ENCODE data around the gene MYORG.
A peak's percentile ranks its signal among the peaks of the same experiment; 100 is the strongest.

MYORG gene

DNA sequence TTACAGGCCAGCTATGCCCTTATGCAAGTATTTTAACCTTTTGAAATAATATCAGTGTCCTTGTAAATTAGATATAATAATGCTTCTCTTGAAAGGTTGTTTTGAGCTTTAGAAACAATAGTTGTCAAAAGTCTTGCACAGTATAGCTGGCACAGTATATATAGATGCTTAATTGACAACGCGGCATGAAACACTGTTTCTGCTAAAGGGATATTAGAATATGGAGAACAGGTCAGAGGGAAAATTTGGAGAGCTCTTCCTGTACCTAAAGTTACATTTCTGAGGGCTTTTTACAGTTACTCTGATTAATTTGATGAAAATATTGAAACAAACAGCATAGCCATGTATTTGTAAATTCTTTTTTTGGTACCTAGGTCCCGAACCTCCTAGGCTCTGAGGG is 42.9 kb downstream of the MYORG start:
- no peak for DNase-seq (ENCODE audit: low read depth in 3 of 3)

GRCh38 chr9:34332076-34332964 is 44.4 kb downstream of the MYORG start:
- no peak for DNase-seq (ENCODE audit: low read depth in 3 of 3)

- DNase-seq (ENCODE audit: low read depth in 3 of 3): no peak
Observed at GRCh38 chr9:34331196-34331595, 45.5 kb downstream of the MYORG start.

DNA sequence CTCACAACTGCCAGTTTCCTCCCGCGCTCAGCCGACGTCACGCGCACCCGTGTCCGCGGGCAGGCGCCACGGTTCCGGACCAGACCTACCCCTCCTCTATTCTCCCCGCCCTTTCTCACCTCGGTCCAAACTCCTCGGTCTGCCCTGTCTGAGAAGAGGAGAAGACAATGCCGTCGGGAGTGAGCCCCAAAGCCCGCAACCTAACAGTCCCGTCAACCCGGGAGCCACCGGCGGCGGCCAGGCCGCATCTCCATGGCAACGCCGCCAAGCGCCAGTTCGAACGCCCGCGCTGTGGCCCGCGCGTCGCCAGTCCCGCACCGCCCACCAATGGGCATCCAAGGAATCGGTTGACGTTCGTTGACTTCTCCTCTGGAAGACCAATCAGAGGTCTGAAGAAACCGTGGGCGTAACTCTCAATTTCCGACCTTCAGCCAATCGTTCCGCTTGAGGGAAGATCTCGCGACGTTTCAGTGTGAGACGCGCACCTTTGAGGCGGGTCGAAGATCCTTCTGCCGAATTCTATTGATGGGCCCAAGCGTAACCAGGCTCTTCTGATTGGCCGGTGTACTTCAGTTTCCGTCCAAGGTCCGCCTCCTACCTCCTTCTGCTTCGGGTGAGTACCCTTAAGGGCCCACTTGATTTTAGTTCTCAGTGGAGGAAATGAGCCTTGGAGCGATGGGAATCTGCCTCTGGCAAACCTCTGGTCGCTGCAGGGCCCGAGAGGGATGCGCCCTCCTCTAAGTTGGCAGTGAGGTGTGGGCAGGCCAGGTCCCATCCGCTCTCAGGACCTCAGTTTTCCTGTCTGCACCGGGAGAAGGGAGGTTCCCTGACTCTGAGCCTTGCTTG is 47.5 kb downstream of the MYORG start, which contains the start of the genes KIF24 and NUDT2:
KIF24 (minus strand) TSS at position 282 of the 846 bp plus-strand sequence. CDS start 17,922 bp downstream, outside the sequence.
NUDT2 (plus strand) TSS at position 583 of the 846 bp plus-strand sequence. CDS start 9,471 bp downstream, outside the sequence.
- peak; percentile 91 to 94 (median 91) for DNase-seq (ENCODE audit: low read depth in 3 of 3)

DNA sequence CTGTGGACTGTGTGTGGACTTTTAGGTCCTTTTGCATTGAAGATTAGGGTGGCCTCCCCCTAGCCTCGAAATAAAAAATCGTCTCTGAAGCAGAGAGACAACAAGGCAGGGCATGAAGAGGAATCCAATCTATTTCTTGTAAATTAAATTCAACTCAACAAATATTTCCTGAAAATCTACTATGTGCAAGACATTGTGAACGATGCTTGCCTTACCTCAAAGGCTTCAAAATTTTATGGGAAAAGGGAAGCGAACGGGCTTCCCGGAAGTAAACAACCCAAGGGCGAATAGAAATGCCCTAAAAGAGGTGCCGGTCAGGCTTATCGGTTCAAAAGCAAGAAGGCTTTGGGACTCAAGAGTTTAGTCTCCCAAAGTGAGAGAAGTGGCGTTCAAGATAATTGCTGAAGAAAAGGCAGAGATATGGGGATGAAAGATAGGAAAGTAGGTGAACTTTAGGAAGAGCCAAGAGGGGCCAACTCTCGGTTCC is 48.2 kb downstream of the MYORG start:
- no peak for DNase-seq (ENCODE audit: low read depth in 3 of 3)

DNA sequence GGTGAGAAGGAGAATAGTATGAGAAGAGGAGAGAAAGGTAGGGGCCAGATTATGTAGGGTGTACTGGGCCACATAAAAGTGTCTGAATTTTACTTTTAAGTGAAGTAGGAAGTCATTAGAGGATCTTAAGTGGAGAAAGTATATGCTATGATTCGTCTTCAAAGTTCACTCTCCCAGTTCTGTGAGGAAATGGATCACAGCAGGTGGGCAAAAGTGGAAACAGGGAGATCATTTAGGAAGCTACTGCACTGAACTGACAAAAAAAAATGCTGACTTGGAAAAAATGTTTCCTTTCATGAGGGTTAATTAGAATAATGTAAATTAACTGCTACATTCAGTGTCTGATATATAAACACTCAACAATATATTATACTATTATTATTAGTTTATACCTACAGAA is 50.0 kb downstream of the MYORG start:
- no peak for DNase-seq (ENCODE audit: low read depth in 3 of 3)

GRCh38 chr9:34322899-34323591 is 53.7 kb downstream of the MYORG start:
- DNase-seq (ENCODE audit: low read depth in 3 of 3): no peak

DNA sequence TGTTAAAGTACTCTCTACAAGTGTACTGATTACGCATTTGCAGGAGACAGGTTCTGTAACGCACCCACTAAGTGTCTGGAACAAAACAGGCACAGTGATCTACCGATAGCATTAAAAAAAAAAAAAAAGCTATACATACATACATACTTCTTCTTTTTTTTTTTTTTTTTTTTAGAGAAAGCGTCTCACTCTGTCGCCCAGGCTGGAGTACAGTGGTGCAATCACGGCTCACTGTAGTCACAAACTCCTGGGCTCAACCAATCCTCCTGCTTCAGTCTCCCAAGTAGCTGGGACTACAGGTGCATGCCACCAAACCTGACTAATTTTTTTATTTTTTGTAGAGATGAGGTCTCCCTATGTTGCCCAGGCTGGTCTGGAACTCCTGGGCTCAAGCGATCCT is 55.2 kb downstream of the MYORG start:
- no peak for DNase-seq (ENCODE audit: low read depth in 3 of 3)

GRCh38 chr9:34318163-34318790 is 58.4 kb downstream of the MYORG start:
- no peak for DNase-seq (ENCODE audit: low read depth in 3 of 3)

DNA sequence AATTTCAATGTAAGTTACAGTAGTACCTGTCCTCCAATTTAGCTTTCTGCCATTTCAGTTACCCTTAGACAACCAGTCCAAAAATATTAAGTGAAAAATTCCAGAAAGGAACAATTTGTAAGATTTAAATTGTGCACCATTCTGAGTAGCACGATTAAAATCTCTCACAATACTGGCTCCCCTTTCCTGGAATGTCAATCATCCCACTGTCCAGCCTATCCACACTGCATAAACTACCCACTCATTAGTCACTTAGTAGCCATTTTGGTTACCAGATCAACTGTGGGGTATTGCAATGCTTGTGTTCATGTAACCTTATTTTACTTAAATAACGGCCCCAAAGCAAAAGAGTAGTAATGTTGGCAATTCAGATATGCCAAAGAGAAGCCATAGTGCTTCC is 59.3 kb downstream of the MYORG start:
- DNase-seq (ENCODE audit: low read depth in 3 of 3): no peak
